Thyroid gland (tissue), 4 donors: ENCODE data around the gene CCDC15.

ENCODE experiments used
- CTCF ChIP-seq, 6 experiments: fragments of 200-600 bp in 3 of 6; fragments of 450-650 bp in 3 of 6; sonication (generic) in 3 of 6; IDR thresholded peaks; one replicate each; pipeline ENCODE4 v1.5.1; 2016 to 2019; ENCODE audit warnings: antibody characterized with exemption in 6 of 6, mild to moderate bottlenecking in 2 of 6, inconsistent platforms in 1 of 6, moderate library complexity in 1 of 6
- POLR2A ChIP-seq, 2 donors: fragments of 450-650 bp; IDR thresholded peaks; one replicate each; pipeline ENCODE4 v1.6.1; 2017; ENCODE audit warnings: antibody characterized with exemption in 2 of 2, mild to moderate bottlenecking in 2 of 2, moderate library complexity in 1 of 2

DNA sequence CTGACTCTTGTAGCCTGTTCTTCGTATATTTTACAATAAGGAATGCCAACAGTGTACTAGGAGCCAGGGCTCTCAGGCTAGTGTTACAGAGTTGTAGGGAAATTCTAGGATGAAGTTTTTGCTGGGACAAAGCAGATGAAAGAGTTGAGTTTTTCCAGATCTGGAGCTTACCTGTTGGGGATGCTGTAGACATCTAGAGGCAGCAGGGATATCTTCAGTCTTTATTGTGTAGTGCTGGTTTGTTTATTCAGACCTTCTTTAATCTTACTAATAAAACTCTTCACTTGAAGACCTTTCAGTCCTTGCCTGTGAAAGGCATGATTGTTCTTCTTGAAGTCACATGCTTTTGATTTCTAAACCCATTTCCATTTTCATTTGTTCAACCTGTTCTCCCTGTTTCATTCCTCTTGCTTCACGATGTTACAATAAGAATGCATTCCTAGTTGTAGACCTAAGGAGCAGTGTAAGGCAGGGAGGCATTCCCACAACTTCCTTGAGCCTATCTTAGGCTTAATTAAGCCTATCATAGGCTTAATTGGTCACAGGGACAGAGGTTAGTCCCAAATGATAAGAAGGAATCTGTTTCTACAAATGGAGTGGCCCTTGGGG lies 101.2 kb downstream of the CCDC15 start:
- TF ChIP-seq CTCF (IDR thresholded peaks at IDR 0.05) (no peak), POLR2A (IDR thresholded peaks at IDR 0.05) (no peak)
